HK-2 (cell line): ENCODE data around the gene RSKR.
"Not testable (repeated sequence)": the region's sequence is repeated elsewhere in the genome, so short reads cannot be mapped to it uniquely, and the experiment has no call there.

Experiments used
- DNase-seq: peaks from one replicate; pipeline ENCODE4 v3.0.0-alpha.2; 2018; ENCODE audit not compliant: unreplicated experiment

The RSKR gene

DNA sequence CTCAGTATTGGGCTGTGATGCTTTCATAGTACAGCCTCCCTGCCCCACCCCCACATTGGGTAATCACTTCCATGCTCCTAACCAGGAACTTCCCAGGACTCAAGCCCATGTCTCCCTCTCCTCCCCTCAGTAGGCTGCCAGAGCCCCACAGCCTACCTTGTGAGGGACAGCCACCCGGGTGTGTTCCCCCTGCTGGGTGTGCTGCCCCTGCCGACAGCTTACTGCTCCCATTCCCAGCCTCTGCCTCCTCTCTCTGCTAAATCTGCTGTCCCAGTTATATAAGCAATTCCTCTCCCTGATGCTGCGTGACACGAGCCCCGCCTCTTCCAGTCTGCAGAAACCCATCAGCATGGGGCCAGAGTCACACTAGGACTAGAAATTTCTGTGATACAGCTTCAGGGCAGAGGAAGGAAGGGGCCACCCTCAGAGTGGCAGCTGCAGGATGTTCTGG, at the start of gene RSKR:
Gene RSKR (minus strand): TSS at position 255 of the 451 bp plus-strand sequence. CDS start 24 bp downstream, at position 231.
- DNase-seq, result no peak

DNA sequence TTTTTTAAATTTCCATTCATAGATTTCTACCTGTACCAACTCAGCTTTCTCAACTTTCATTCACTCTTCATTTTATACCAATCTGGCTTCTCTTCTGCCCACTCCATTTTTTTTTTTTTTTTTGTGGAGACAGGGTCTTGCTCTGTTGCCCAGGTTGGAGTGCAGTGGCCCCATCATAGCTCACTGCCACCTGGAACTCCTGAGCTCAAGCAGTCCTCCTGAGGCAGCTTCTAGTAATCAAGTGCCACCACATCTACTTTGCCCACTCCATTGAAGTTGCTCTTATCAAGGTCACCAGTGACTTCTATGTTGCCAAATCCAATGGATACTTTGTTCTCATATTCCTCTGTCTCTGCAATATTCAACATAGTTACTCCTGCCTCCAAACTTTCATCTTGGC, 49.7 kb upstream of the RSKR start:
- DNase-seq, result no peak

- DNase-seq, result no peak
Observed at GRCh38 chr17:28662527-28662829, 48.5 kb upstream of the RSKR start.

- peak; percentile 89 for DNase-seq
Observed at GRCh38 chr17:28661635-28662526, 47.9 kb upstream of the RSKR start, which contains the start of the genes SDF2 and SUPT6H. Gene SDF2, minus strand, starts transcription at chr17:28661906. Its CDS starts 30 bp downstream, at chr17:28661876. Gene SUPT6H, plus strand, starts transcription at chr17:28662205. Its CDS starts 11,197 bp downstream, at chr17:28673402.

DNA sequence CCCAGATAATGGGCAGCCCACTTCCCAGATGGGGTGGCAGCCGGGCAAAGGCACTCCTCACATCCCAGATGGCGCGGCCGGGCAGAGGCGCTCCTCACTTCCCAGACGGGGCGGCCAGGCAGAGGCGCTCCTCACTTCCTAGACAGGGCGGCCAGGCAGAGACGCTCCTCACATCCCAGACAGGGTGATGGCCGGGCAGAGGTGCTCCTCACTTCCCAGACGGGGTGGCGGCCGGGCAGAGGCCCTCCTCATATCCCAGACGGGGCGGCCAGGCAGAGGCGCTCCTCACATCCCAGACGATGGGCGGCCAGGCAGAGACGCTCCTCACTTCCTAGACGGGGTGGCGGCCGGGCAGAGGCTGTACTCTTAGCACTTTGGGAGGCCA, 45.5 kb upstream of the RSKR start:
- DNase-seq, result not testable (repeated sequence)

GRCh38 chr17:28658766-28659496, 44.9 kb upstream of the RSKR start:
- DNase-seq, result not testable (repeated sequence)

GRCh38 chr17:28658342-28658741, 44.4 kb upstream of the RSKR start:
- not testable (repeated sequence) for DNase-seq

DNA sequence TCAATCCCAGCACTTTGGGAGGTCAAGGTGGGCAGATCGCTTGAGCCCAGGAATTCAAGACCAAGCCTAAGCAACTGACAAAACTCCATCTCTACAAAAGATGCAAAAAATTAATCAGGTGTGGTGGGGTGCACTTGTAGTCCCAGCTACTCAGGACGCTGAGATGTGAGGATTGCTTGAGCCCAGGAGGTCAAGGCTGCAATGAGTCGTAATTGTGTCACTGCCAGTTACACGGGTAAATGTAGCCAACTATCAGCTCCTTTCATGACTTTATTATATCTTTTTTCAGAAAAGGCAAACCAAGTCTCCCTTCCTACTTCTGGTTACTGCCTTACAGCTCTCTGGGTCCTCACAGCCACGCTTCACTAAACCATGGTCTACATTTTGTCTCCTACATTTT, 43.8 kb upstream of the RSKR start:
- no peak for DNase-seq

DNA sequence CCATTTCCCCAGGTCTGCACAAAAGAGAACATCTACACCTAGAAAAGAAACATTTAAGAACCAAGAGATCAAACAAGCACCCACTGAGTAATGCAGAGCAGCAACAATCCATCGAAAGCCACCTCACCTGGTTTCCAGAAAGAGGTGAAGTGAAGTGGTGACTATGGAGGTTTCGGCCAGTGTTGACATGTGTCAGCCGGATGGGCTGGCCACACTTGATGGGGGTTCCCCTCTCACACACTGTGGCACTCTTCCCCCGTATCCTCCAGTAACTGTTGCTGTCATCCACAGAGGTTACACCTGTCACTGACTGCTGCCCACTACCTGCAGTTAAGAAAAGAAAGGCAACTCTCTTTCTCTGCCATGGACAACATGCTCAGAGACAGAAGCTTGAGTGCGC, 41.2 kb upstream of the RSKR start:
- DNase-seq, result no peak

- DNase-seq, result no peak
Observed at GRCh38 chr17:28648698-28649097, 34.7 kb upstream of the RSKR start.

- DNase-seq, result no peak
Observed at GRCh38 chr17:28646039-28646754, 32.2 kb upstream of the RSKR start.

DNA sequence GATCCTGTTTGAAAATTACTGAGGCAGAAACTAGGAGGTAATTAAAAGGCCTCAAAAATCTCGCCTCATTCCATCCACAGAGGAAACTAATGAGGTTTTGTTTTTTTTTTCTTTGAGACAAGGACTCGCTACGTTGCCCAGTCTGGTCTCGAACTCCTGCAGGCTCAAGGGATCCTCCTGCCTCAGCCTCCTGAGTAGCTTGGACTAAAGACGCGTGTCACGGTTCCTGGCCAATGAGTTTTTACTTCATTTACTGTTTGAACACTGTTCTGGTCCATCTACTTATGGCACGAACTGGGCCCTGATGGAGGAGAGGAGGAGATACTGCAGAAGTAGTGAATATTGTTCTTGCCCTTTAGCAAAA, 31.6 kb upstream of the RSKR start:
- DNase-seq, result no peak

GRCh38 chr17:28644787-28645575, 31.0 kb upstream of the RSKR start, which contains the start of gene BLTP2:
Gene BLTP2, minus strand, starts transcription at chr17:28645158. Its CDS starts 102 bp downstream, at chr17:28645056.
- DNase-seq, result peak; percentile 95

DNA sequence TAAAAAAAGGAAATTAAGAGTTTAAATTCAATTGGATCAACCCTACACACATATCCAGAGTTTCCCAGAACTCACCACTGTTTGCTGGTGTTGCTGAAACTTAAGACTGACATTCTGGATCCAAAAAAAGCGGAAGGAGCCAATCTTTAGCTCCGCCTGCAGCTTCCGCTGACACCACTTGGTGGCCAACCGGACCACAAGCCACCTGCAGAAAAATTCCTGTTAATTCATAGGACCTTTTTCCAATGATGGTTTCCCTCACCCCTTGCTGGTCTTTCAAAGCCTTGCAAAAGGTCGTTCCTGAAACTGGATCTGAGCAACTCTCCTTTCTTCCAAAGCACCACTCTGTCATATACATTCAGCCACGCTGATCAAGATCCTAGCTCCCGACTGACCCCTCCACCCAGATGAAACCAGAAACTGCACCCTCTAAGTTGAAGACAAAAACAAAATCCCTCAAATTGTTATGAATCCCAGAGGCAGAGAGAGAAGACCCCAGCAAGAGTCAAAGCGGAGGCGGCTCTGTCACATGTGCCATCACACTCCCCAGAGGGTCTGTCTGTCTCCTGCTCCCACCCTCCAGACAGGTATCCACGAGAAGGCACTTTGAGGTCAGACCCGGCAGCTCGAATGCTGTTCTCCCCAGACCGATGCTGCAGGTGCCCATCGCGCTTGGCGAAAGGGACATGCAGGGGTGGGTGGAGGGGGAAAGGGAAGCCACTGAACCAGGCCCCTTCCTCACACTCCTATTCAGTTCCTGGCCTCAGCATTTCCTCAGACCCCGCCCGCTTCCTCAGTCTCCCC, 30.2 kb upstream of the RSKR start:
- peak; percentile 28 for DNase-seq

GRCh38 chr17:28641579-28641978, 27.6 kb upstream of the RSKR start:
- DNase-seq, result no peak

DNA sequence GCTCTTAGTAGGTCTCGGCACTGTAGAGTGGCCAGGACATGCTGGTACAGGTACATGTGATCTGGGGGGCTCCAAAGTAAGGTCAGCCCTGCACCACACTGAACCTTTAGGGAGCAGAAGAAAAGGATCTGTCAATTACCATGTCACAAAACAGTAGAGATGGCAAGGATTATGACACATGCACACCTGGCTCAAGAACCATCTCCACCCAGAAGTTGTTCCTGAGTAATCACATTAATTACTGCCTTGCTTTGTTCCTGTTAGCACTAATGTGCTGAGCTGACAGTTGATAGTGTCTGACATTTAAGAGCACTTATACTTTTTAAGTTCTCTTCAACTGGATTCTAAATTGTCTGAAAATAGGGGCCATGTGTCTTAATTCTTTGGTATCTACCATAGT, 21.5 kb upstream of the RSKR start:
- no peak for DNase-seq

GRCh38 chr17:28634206-28634865, 20.4 kb upstream of the RSKR start:
- no peak for DNase-seq

DNA sequence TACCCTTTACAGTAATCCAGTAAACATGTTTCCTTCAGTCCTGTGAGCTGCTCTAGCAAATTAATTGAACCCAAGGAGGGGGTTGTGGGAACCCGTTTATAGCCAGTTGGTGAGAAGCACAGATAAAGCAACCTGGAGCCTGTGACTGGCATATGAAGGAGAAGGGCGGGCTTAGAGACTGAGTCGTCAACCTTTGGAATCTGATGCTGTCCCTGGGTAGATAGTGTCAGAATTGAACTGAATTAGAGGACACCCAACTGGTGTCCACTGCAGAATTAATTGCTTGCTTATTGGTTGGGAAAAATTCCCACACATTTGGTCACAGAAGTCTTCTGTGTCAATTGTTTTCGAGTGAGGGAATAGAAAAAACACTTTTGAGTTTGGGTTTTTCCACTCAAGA, 12.8 kb upstream of the RSKR start:
- no peak for DNase-seq

DNA sequence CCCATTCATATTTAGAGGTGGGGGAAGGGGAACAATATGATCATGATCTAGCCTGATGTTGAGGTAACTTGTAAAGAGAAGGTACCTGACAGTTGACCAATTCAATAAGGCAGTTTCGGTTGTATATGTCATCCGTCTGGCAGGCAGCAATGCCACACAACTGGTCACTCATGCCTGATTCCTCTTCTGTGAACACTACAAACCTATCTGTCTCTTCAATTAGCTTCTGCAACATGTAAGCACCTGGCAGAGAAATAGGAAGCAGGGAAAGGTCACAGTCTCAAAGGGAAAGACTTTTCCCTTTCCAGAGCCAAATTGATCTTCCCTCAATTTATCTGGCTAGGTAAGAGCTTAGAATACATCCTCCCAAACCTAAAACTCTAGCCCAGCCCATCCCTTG, 10.2 kb upstream of the RSKR start:
- DNase-seq, result no peak

GRCh38 chr17:28623696-28624095, 9.7 kb upstream of the RSKR start:
- no peak for DNase-seq
